ENCODE data around the gene CFAP119. TPM values are rescaled to one million over a fixed set of nuclear protein-coding genes. Genes with fewer than 3 reads are reported as not detected.

The CFAP119 gene
- total and polyA plus RNA-seq, 9 of the 15 experiments (the other 6 are each of a cell fraction or from before 2014, with no cell fraction given): 5.5 to 33.7 (median 9.6) TPM

DNA sequence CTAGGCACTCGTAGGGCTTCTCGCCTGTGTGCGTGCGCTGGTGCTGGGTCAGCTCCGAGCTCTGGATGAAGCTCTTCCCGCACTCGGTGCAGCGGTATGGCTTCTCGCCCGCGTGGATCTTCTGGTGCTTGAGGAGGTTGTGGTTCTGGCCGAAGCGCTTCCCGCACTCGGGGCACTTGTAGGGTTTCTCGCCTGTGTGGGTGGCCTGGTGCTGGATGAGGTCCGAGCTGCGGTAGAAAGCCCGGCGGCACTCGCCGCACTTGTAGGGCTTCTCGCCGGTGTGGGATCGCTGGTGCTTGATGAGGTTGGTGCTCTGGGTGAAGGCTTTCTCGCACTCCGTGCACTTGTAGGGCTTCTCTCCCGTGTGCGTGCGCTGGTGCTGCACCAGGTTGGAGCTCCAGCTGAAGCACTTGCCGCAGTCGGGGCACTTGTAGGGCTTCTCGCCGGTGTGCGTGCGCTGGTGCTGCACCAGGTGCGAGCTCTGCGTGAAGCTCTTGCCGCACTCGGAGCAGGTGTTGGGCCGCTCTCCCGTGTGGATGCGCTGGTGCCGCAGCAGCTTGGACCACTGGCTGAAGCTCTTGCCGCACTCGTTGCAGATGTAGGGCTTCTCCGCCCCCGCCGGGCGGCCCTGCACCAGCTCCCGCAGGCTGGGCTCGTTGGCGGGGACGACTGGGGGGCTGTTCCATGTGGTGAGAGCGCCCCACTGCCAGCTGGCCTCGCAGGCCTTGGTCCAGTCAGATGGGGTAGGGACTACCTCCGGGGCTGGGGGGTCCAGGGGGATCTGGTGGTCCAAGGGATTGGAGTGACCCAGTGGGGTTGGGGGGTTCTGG lies 21.6 kb upstream of the CFAP119 start:
- Histone ChIP-seq H3K4me2 (ENCODE audit: insufficient read depth, low read length) (no peak overlapping the region), H2AFZ (ENCODE audit: low read depth, low read length) (no peak overlapping the region), H3K79me2 (ENCODE audit: control insufficient read depth, insufficient read depth, low read length) (peaks cover 32% of the 10 kb centered on the region), H3K4me3 (no peak overlapping the region), H3K27me3 (ENCODE audit: control insufficient read depth in 2 of 2, insufficient read depth in 2 of 2, low read length in 2 of 2) (no peaks in the 10 kb centered on the region), H3K9ac (ENCODE audit: insufficient read depth in 1 of 2, low read depth in 2 of 2, low read length in 2 of 2) (no peak overlapping the region), H3K27ac (ENCODE audit: extremely low read depth, low read depth, low read length) (no peak overlapping the region), H3K4me1 (replicated peaks in 1 of 2; ENCODE audit: control insufficient read depth in 2 of 2, insufficient read depth in 2 of 2, low read length in 2 of 2) (peaks cover 20 to 45% of the 10 kb centered on the region in 2 experiments), H4K20me1 (replicated peaks; ENCODE audit: control insufficient read depth, insufficient read depth, low read length) (no peaks in the 10 kb centered on the region; the same call in 1 of the 2 replicates), H3K36me3 (ENCODE audit: control insufficient read depth, insufficient read depth, low read length) (peaks cover 52% of the 10 kb centered on the region; the same call in 1 of the 3 replicates), H3K9me1 (ENCODE audit: control insufficient read depth, insufficient read depth, low read length) (no peaks in the 10 kb centered on the region), H3K9me3 (replicated peaks; ENCODE audit: control insufficient read depth, insufficient read depth, low read depth, low read length) (no peaks in the 10 kb centered on the region)
- in situ Hi-C loops (cut with MboI) (no loop called here), intact Hi-C loops (cut with micrococcal nuclease) (no loop called here)
- ChIA-PET CTCF (ENCODE audit: low intra/inter-chr PET ratio) (no interaction called here), POLR2A (interaction anchor here (0.6 to 1.3 kb wide), 8 partner anchors 10 to 267 kb away, joined by 3 to 8 read pairs (median 4); partner anchors contain the start of gene PHKG2)
- WGBS (ENCODE audit: insufficient coverage, low coverage, missing lambda C conversion rate): 94% methylated on average over 51 of the region's 57 CpGs
- BruUV-seq (replicated peaks): no TSS peak
- ATAC-seq (no peak), FAIRE-seq (no peak), DNase-seq (ENCODE audit: extremely low read depth in 1 of 4, low spot score in 3 of 4) (no peak)
- TF ChIP-seq POLR2G (IDR thresholded peaks at IDR 0.05; ENCODE audit: low read depth, low read length) (peak; percentile 36), ZNF41 (CRISPR knock-in tag; conservative IDR thresholded peaks at IDR 0.05) (no peak), TAF1 (IDR thresholded peaks at IDR 0.05; ENCODE audit: control insufficient read depth, extremely low read depth, insufficient read depth, low read length, severe bottlenecking) (no peak), KLF13 (tag; IDR thresholded peaks at IDR 0.05; ENCODE audit: borderline replicate concordance, low read depth) (no peak), PHF21A (IDR thresholded peaks at IDR 0.05; ENCODE audit: borderline replicate concordance, low read depth) (no peak)
- TF ChIP-seq, protein P1, sequence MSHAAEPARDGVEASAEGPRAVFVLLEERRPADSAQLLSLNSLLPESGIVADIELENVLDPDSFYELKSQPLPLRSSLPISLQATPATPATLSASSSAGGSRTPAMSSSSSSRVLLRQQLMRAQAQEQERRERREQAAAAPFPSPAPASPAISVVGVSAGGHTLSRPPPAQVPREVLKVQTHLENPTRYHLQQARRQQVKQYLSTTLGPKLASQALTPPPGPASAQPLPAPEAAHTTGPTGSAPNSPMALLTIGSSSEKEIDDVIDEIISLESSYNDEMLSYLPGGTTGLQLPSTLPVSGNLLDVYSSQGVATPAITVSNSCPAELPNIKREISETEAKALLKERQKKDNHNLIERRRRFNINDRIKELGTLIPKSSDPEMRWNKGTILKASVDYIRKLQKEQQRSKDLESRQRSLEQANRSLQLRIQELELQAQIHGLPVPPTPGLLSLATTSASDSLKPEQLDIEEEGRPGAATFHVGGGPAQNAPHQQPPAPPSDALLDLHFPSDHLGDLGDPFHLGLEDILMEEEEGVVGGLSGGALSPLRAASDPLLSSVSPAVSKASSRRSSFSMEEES (CRISPR knock-in tag; IDR thresholded peaks at IDR 0.05): no peak
- TF ChIP-seq, protein P2, sequence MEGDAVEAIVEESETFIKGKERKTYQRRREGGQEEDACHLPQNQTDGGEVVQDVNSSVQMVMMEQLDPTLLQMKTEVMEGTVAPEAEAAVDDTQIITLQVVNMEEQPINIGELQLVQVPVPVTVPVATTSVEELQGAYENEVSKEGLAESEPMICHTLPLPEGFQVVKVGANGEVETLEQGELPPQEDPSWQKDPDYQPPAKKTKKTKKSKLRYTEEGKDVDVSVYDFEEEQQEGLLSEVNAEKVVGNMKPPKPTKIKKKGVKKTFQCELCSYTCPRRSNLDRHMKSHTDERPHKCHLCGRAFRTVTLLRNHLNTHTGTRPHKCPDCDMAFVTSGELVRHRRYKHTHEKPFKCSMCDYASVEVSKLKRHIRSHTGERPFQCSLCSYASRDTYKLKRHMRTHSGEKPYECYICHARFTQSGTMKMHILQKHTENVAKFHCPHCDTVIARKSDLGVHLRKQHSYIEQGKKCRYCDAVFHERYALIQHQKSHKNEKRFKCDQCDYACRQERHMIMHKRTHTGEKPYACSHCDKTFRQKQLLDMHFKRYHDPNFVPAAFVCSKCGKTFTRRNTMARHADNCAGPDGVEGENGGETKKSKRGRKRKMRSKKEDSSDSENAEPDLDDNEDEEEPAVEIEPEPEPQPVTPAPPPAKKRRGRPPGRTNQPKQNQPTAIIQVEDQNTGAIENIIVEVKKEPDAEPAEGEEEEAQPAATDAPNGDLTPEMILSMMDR (IDR thresholded peaks at IDR 0.05 in 2 of 3, conservative IDR thresholded peaks at IDR 0.05 in 1 of 3; ENCODE audit: insufficient read depth in 2 of 3, low read depth in 1 of 3, low read length in 3 of 3): no peak
- TF ChIP-seq, protein P3, sequence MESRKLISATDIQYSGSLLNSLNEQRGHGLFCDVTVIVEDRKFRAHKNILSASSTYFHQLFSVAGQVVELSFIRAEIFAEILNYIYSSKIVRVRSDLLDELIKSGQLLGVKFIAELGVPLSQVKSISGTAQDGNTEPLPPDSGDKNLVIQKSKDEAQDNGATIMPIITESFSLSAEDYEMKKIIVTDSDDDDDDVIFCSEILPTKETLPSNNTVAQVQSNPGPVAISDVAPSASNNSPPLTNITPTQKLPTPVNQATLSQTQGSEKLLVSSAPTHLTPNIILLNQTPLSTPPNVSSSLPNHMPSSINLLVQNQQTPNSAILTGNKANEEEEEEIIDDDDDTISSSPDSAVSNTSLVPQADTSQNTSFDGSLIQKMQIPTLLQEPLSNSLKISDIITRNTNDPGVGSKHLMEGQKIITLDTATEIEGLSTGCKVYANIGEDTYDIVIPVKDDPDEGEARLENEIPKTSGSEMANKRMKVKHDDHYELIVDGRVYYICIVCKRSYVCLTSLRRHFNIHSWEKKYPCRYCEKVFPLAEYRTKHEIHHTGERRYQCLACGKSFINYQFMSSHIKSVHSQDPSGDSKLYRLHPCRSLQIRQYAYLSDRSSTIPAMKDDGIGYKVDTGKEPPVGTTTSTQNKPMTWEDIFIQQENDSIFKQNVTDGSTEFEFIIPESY (CRISPR knock-in tag; IDR thresholded peaks at IDR 0.05): peak; percentile 50; the same call in 1 of the 2 replicates
- TF ChIP-seq, protein P4, sequence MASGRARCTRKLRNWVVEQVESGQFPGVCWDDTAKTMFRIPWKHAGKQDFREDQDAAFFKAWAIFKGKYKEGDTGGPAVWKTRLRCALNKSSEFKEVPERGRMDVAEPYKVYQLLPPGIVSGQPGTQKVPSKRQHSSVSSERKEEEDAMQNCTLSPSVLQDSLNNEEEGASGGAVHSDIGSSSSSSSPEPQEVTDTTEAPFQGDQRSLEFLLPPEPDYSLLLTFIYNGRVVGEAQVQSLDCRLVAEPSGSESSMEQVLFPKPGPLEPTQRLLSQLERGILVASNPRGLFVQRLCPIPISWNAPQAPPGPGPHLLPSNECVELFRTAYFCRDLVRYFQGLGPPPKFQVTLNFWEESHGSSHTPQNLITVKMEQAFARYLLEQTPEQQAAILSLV (tag; IDR thresholded peaks at IDR 0.05): no peak

All from K562 (cell line).